Measurements from ENCODE around the gene TBX19.

Gene TBX19

GRCh38 chr1:168320800-168321450 lies 40.2 kb downstream of the TBX19 start:
- H3K4me3 ChIP-seq (ENCODE audit: low read depth, low read length) = no peak overlapping the region
- H3K9me3 ChIP-seq (ENCODE audit: control insufficient read depth, insufficient read depth, low read length) = no peaks in the 10 kb centered on the region
- H3K27ac ChIP-seq (ENCODE audit: low read depth, low read length) = peak overlapping the region; percentile 74
- H3K9ac ChIP-seq (ENCODE audit: low read depth, low read length) = no peak overlapping the region
- H3K36me3 ChIP-seq (ENCODE audit: control insufficient read depth, insufficient read depth, low read length) = no peaks in the 10 kb centered on the region
- peaks cover 19% of the 10 kb centered on the region; the same call in 1 of the 2 replicates for H3K4me1 ChIP-seq (ENCODE audit: control insufficient read depth, insufficient read depth, low read length)
- H3K27me3 ChIP-seq (ENCODE audit: control insufficient read depth, insufficient read depth, low read length) = no peaks in the 10 kb centered on the region

- H3K9ac ChIP-seq (ENCODE audit: low read depth, low read length) = no peak overlapping the region
- no peak overlapping the region for H3K27ac ChIP-seq (ENCODE audit: low read depth, low read length)
- H3K4me1 ChIP-seq (ENCODE audit: control insufficient read depth, insufficient read depth, low read length) = peaks cover 19% of the 10 kb centered on the region; the same call in 1 of the 2 replicates
- H3K4me3 ChIP-seq (ENCODE audit: low read depth, low read length) = no peak overlapping the region
- no peaks in the 10 kb centered on the region for H3K27me3 ChIP-seq (ENCODE audit: control insufficient read depth, insufficient read depth, low read length)
- H3K9me3 ChIP-seq (ENCODE audit: control insufficient read depth, insufficient read depth, low read length) = no peaks in the 10 kb centered on the region
- no peaks in the 10 kb centered on the region for H3K36me3 ChIP-seq (ENCODE audit: control insufficient read depth, insufficient read depth, low read length)
These were observed 41.3 kb downstream of the TBX19 start for GRCh38 chr1:168321945-168322344.

DNA sequence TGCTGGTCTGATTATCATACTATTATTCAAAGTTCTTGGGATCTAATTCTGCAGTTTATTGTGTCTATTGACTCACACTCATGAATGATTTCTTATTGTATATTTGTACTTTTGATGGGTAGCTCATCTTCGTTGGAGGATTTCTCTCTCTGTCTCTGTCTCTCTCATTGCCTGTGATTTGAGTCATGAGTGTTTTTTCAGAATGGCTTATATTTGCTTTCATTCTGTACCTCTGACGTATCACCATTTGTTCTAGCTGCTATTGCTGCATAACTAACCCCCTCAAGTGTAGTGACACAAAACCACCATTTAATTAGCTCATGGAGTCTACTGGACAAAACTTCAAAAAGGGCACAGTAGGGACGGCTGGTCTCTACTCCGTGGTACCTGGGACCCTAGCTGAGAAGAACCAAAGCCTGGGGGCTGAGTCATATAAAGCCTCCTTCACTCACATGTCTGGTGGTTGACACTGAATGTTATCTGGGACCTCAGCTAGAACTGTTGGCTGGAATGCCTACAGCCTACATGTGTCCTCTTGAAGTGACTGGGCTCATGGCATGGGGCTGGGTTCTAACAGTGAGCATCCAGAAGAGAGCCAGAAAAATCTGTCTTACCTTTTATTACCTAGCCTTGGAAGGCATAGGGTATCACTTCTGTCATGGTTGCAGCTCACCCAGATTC lies 44.2 kb downstream of the TBX19 start:
- Histone ChIP-seq H3K9me3 (ENCODE audit: control insufficient read depth, insufficient read depth, low read length) (no peaks in the 10 kb centered on the region), H3K36me3 (ENCODE audit: control insufficient read depth, insufficient read depth, low read length) (no peaks in the 10 kb centered on the region), H3K4me1 (ENCODE audit: control insufficient read depth, insufficient read depth, low read length) (peaks cover 12% of the 10 kb centered on the region; the same call in 1 of the 2 replicates), H3K27ac (ENCODE audit: low read depth, low read length) (no peak overlapping the region), H3K9ac (ENCODE audit: low read depth, low read length) (no peak overlapping the region), H3K27me3 (ENCODE audit: control insufficient read depth, insufficient read depth, low read length) (no peaks in the 10 kb centered on the region), H3K4me3 (ENCODE audit: low read depth, low read length) (no peak overlapping the region)

DNA sequence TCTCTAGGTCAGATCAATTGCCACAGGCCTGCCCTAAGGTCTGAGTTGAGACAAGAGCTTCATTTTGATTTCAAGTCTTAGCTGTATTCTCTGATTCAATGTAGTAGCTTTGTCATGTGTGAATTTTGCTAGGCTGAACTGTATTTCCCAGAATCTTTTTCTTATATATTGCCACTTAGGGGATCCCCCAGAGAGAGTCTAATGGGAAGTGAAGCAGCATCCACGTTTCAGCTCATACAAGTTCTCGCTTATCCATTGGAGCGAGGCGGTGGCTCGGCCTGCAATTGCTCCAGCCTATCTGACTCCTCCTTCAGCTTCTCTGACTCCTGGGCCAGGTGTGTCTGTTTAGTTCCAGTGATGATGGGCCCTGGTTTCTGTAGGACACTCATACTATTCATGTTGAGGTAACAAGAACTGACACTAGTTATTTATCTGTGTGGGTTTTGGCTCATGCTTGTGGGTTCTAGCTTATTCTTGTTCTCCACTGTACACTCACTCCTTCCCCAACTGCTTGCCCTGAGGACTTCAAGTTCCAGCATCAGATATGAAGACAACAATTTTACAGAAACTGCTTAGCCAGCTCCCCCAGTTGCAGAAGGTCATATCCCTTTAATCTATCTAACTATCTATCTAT lies 48.2 kb downstream of the TBX19 start:
- H3K4me1 ChIP-seq (ENCODE audit: control insufficient read depth, insufficient read depth, low read length) = peaks cover 9% of the 10 kb centered on the region
- no peak overlapping the region for H3K9ac ChIP-seq (ENCODE audit: low read depth, low read length)
- no peak overlapping the region for H3K4me3 ChIP-seq (ENCODE audit: low read depth, low read length)
- H3K27ac ChIP-seq (ENCODE audit: low read depth, low read length) = no peak overlapping the region
- no peaks in the 10 kb centered on the region for H3K36me3 ChIP-seq (ENCODE audit: control insufficient read depth, insufficient read depth, low read length)
- no peaks in the 10 kb centered on the region for H3K9me3 ChIP-seq (ENCODE audit: control insufficient read depth, insufficient read depth, low read length)
- no peaks in the 10 kb centered on the region for H3K27me3 ChIP-seq (ENCODE audit: control insufficient read depth, insufficient read depth, low read length)

DNA sequence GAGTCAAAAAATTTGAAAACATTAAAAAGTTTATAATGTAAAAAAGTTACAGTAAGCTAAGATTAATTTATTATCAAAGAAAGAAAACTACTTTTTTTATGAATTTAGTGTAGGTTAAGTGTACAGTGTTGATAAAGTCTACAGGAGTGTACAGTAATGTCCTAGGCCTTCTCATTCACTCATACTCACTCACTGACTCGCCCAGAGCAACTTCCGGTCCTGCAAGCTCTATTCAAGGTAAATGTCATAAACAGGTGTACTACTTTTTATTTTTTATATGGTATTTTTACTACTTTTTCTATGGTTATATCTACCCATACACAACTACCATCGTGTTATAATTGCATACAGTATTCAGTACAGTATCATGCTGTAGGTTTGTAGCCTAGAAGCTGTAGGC lies 49.6 kb downstream of the TBX19 start:
- Histone ChIP-seq H3K4me1 (ENCODE audit: control insufficient read depth, insufficient read depth, low read length) (peaks cover 21% of the 10 kb centered on the region), H3K9ac (ENCODE audit: low read depth, low read length) (no peak overlapping the region), H3K9me3 (ENCODE audit: control insufficient read depth, insufficient read depth, low read length) (no peaks in the 10 kb centered on the region), H3K27me3 (ENCODE audit: control insufficient read depth, insufficient read depth, low read length) (no peaks in the 10 kb centered on the region), H3K36me3 (ENCODE audit: control insufficient read depth, insufficient read depth, low read length) (no peaks in the 10 kb centered on the region), H3K4me3 (ENCODE audit: low read depth, low read length) (no peak overlapping the region), H3K27ac (ENCODE audit: low read depth, low read length) (no peak overlapping the region)

- H3K27ac ChIP-seq (ENCODE audit: low read depth, low read length) = no peak overlapping the region
- H3K27me3 ChIP-seq (ENCODE audit: control insufficient read depth, insufficient read depth, low read length) = no peaks in the 10 kb centered on the region
- H3K4me3 ChIP-seq (ENCODE audit: low read depth, low read length) = no peak overlapping the region
- no peaks in the 10 kb centered on the region for H3K9me3 ChIP-seq (ENCODE audit: control insufficient read depth, insufficient read depth, low read length)
- no peaks in the 10 kb centered on the region for H3K36me3 ChIP-seq (ENCODE audit: control insufficient read depth, insufficient read depth, low read length)
- H3K9ac ChIP-seq (ENCODE audit: low read depth, low read length) = no peak overlapping the region
- H3K4me1 ChIP-seq (ENCODE audit: control insufficient read depth, insufficient read depth, low read length) = peaks cover 21% of the 10 kb centered on the region
These were observed 50.9 kb downstream of the TBX19 start for GRCh38 chr1:168331569-168331968.

GRCh38 chr1:168333562-168334276 lies 53.0 kb downstream of the TBX19 start:
- Histone ChIP-seq H3K9me3 (ENCODE audit: control insufficient read depth, insufficient read depth, low read length) (no peaks in the 10 kb centered on the region), H3K9ac (ENCODE audit: low read depth, low read length) (no peak overlapping the region; the same call in 1 of the 2 replicates), H3K4me3 (ENCODE audit: low read depth, low read length) (no peak overlapping the region), H3K27me3 (ENCODE audit: control insufficient read depth, insufficient read depth, low read length) (no peaks in the 10 kb centered on the region), H3K27ac (ENCODE audit: low read depth, low read length) (peak overlapping the region; percentile 75), H3K4me1 (ENCODE audit: control insufficient read depth, insufficient read depth, low read length) (peaks cover 21% of the 10 kb centered on the region), H3K36me3 (ENCODE audit: control insufficient read depth, insufficient read depth, low read length) (no peaks in the 10 kb centered on the region)

DNA sequence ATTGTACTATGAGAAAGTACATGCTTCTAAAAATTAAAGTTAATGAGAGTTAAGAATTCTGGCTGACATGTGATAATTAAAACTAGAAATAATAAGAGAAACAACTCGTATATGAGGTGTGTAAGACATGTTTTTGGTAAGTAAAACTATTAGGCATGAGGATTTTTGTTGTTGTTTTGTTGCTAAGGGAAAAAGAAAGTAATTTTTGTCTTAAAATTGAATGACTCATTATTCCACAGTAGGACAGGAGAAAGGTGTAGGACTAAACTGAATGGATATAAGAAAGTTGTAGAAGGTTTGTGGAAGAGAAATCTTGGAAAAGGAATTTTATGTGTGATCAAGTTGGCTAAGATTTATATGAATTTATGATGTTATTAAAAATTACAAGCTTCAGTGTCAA lies 54.8 kb downstream of the TBX19 start:
- Histone ChIP-seq H3K27ac (ENCODE audit: low read depth, low read length) (no peak overlapping the region), H3K4me1 (ENCODE audit: control insufficient read depth, insufficient read depth, low read length) (peaks cover 21% of the 10 kb centered on the region), H3K27me3 (ENCODE audit: control insufficient read depth, insufficient read depth, low read length) (no peaks in the 10 kb centered on the region), H3K4me3 (ENCODE audit: low read depth, low read length) (no peak overlapping the region), H3K9ac (ENCODE audit: low read depth, low read length) (no peak overlapping the region), H3K36me3 (ENCODE audit: control insufficient read depth, insufficient read depth, low read length) (no peaks in the 10 kb centered on the region), H3K9me3 (ENCODE audit: control insufficient read depth, insufficient read depth, low read length) (no peaks in the 10 kb centered on the region)

DNA sequence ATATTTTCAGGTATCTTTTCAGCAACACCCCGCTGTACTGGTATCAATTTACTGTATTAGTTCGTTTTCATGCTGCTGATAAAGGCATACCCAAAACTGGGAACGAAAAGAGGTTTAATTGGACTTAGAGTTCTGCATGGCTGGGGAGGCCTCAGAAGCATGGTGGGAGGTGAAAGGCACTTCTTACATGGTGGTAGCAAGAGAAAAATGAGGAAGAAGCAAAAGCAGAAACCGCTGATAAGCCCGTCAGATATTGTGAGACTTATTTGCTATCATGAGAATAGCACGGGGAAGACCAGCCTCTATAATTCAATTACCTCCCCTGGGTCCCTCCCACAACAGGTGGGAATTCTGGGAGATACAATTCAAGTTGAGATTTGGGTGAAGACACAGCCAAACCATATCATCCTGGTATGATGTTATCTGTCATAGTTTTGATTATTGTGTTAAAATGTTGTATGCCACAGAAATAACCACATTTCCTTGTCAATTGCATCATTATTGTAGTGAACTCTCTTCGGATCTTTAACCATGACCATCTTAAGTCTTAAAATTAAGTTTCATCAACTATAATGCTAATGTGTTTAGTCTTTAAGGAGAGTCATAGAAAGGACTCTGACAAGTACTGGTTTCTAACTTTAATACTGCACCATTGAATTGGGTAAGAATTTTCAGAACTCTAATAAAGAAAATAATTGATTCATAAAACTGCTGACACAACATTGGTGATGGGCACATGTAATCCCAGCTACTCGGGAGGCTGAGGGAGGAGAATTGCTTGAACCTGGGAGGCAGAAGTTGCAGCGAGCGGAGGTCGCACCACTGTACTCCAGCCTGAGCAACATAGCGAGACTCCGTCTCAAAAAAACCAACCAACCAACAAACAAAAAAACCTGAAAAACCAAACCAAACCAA lies 58.2 kb downstream of the TBX19 start:
- Histone ChIP-seq H3K27me3 (ENCODE audit: control insufficient read depth, insufficient read depth, low read length) (no peaks in the 10 kb centered on the region), H3K36me3 (ENCODE audit: control insufficient read depth, insufficient read depth, low read length) (no peaks in the 10 kb centered on the region), H3K9ac (ENCODE audit: low read depth, low read length) (no peak overlapping the region), H3K27ac (ENCODE audit: low read depth, low read length) (no peak overlapping the region), H3K9me3 (ENCODE audit: control insufficient read depth, insufficient read depth, low read length) (no peaks in the 10 kb centered on the region), H3K4me3 (ENCODE audit: low read depth, low read length) (no peak overlapping the region), H3K4me1 (ENCODE audit: control insufficient read depth, insufficient read depth, low read length) (peaks cover 12% of the 10 kb centered on the region)

DNA sequence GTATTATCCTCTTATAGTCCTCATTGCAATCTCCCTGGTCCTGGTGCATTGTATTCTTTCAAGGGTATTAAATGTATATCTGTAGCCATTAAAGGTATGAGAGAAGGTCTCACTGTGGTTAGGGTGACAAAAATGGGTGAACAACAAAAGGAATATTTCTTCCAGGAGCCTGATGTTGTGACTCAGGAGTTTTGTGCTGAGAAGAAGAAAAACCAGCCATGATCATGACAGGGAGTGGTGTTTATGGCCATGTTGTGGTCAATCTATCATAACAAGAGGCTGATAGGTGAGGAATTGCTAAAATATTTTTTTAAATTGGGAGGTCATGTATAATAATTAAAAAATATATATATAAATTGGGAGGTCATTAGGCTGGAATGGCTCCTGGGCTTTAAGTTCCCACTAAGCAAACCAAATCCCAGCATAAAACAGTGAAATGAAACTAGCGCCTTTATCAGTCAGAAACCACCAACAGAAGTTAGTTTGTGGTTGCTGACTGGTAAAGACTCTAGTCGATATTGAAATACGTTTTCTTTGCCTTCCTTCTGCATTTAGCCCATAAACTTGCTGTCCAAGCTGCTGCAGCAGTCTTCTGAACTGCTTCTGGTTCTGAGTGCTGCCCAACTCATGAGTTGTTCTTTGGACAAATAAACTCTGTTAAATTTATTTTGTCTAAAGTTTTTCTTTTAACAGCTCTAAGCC lies 60.3 kb downstream of the TBX19 start:
- no peaks in the 10 kb centered on the region for H3K27me3 ChIP-seq (ENCODE audit: control insufficient read depth, insufficient read depth, low read length)
- H3K4me3 ChIP-seq (ENCODE audit: low read depth, low read length) = no peak overlapping the region
- H3K4me1 ChIP-seq (ENCODE audit: control insufficient read depth, insufficient read depth, low read length) = no peaks in the 10 kb centered on the region
- no peaks in the 10 kb centered on the region for H3K36me3 ChIP-seq (ENCODE audit: control insufficient read depth, insufficient read depth, low read length)
- H3K27ac ChIP-seq (ENCODE audit: low read depth, low read length) = no peak overlapping the region
- H3K9ac ChIP-seq (ENCODE audit: low read depth, low read length) = no peak overlapping the region
- H3K9me3 ChIP-seq (ENCODE audit: control insufficient read depth, insufficient read depth, low read length) = no peaks in the 10 kb centered on the region
